Vagina (tissue), 2 donors: ENCODE measurements around the gene CAMK4. TPM values are rescaled to one million over a fixed set of nuclear protein-coding genes. Genes with fewer than 3 reads are reported as not detected.

ENCODE experiments used
- DNase-seq, 2 donors: peaks; one replicate each; pipeline ENCODE4 v3.0.0-alpha.2; 2017; ENCODE audit errors: extremely low spot score in 2 of 2
- H3K27ac ChIP-seq: fragments of 200-600 bp; sonication (generic); one replicate; pipeline ENCODE4 v1.5.1; 2019
- H3K27me3 ChIP-seq: fragments of 200-600 bp; sonication (generic); one replicate; pipeline ENCODE4 v1.5.1; 2019
- H3K36me3 ChIP-seq, 2 donors: fragments of 200-600 bp; sonication (generic); one replicate each; pipeline ENCODE4 v1.5.1; 2017 to 2019
- H3K4me1 ChIP-seq: fragments of 200-600 bp; sonication (generic); one replicate; pipeline ENCODE4 v1.5.1; 2019
- H3K4me3 ChIP-seq, 2 donors: fragments of 200-600 bp; sonication (generic); 1 replicate in 1 of 2; 2 replicates in 1 of 2; pipeline ENCODE4 v1.5.1; 2016 to 2019
- H3K9me3 ChIP-seq: fragments of 200-600 bp; sonication (generic); one replicate; pipeline ENCODE4 v1.5.1; 2019
- POLR2A ChIP-seq, 2 donors: fragments of 450-650 bp; IDR thresholded peaks; one replicate each; pipeline ENCODE4 v1.6.1; 2017; ENCODE audit warnings: antibody characterized with exemption in 2 of 2, mild to moderate bottlenecking in 2 of 2, moderate library complexity in 2 of 2
- POLR2AphosphoS5 ChIP-seq, 2 donors: sonication (generic); formaldehyde crosslinking; IDR thresholded peaks; one replicate each; pipeline ENCODE4 v1.9.0; 2017; ENCODE audit warnings: antibody characterized with exemption in 2 of 2, mild to moderate bottlenecking in 2 of 2, low read depth in 1 of 2; ENCODE audit not compliant: insufficient read depth in 1 of 2
- intact Hi-C: fragments of 100-400 bp; cut with DNase I; formaldehyde crosslinking; loops from one replicate; pipeline ENCODE4 v1.15.1; 2023
- total RNA-seq: library from RNA; depleted of rRNA; stranded (reverse); fragments of >200 nt; gene quantifications from one replicate; pipeline ENCODE4 v1.2.3, GENCODE V29; 2016
- TF ChIP-seq, protein P1 (sequence below), 3 experiments: fragments of 450-650 bp in 2 of 3; fragments of 200-600 bp in 1 of 3; sonication (generic) in 1 of 3; IDR thresholded peaks; one replicate each; pipeline ENCODE4 v1.5.1; 2017 to 2019; ENCODE audit warnings: antibody characterized with exemption in 3 of 3, mild to moderate bottlenecking in 2 of 3, moderate library complexity in 2 of 3

The CAMK4 gene
- total RNA-seq, 1 donor from 2014 or later: 11.8 TPM

DNA sequence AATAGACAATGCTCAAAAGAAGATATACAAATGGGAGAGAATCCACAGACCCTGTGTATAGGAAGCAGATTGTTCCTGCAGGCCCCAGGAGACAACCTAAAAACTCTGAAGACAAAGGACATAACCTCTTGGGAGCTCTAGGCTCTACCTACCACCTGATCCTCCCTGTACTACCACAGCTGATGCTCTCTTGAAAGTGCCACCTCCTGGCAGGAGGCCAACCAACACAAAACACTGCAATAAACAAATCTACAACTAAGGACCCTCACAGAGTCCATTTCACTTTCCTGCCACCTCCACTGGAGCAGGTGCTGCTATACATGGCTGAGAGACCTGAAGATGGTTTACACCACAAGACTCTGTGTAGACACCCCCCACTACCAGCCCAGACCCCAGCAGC lies 239.1 kb downstream of the CAMK4 start:
- Histone ChIP-seq H3K27me3 (no peaks in the 10 kb centered on the region), H3K4me1 (no peaks in the 10 kb centered on the region), H3K36me3 (no peaks in the 10 kb centered on the region), H3K4me3 (no peak overlapping the region), H3K27ac (no peak overlapping the region), H3K9me3 (no peaks in the 10 kb centered on the region)
- TF ChIP-seq POLR2A (IDR thresholded peaks at IDR 0.05) (no peak), POLR2AphosphoS5 (IDR thresholded peaks at IDR 0.05; ENCODE audit: insufficient read depth in 1 of 2, low read depth in 1 of 2) (no peak)
- TF ChIP-seq, protein P1, sequence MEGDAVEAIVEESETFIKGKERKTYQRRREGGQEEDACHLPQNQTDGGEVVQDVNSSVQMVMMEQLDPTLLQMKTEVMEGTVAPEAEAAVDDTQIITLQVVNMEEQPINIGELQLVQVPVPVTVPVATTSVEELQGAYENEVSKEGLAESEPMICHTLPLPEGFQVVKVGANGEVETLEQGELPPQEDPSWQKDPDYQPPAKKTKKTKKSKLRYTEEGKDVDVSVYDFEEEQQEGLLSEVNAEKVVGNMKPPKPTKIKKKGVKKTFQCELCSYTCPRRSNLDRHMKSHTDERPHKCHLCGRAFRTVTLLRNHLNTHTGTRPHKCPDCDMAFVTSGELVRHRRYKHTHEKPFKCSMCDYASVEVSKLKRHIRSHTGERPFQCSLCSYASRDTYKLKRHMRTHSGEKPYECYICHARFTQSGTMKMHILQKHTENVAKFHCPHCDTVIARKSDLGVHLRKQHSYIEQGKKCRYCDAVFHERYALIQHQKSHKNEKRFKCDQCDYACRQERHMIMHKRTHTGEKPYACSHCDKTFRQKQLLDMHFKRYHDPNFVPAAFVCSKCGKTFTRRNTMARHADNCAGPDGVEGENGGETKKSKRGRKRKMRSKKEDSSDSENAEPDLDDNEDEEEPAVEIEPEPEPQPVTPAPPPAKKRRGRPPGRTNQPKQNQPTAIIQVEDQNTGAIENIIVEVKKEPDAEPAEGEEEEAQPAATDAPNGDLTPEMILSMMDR (IDR thresholded peaks at IDR 0.05): no peak
- intact Hi-C loops: no loop called here
- no peak for DNase-seq

DNA sequence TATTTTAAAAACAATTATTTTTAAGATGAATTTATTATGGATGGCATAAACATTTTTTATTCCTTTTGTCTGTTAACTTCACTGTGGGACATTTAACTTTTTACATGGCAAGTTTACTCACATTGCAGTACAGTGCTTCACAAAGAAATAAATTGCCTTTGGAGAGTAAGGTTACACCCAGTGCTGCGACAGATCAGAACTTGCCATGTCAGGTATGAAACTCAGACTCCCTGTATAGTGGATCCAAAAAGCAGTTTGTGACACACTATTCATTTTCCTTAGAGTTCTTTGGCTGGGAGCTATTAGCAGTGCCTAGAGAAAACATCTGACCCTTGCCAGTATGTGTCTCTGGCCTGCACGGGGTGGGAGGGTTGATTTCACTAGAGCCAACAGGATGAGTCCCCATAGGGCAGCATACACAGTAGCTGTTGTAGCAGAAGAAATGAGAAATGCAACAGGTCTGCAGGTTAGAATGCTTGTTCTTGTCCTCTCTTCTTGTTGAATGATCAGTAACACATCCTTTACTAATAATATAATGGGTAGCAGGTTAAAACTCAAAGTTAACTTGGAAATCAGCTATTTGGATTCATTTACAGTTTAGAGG lies 245.2 kb downstream of the CAMK4 start:
- H3K9me3 ChIP-seq: no peaks in the 10 kb centered on the region
- no peaks in the 10 kb centered on the region for H3K27me3 ChIP-seq
- H3K27ac ChIP-seq: no peak overlapping the region
- TF ChIP-seq, protein P1 (IDR thresholded peaks at IDR 0.05): no peak
- TF ChIP-seq POLR2A (IDR thresholded peaks at IDR 0.05) (no peak), POLR2AphosphoS5 (IDR thresholded peaks at IDR 0.05; ENCODE audit: insufficient read depth in 1 of 2, low read depth in 1 of 2) (no peak)
- H3K4me3 ChIP-seq: no peak overlapping the region
- intact Hi-C loops: no loop called here
- H3K4me1 ChIP-seq: no peaks in the 10 kb centered on the region
- no peak for DNase-seq
- no peaks in the 10 kb centered on the region for H3K36me3 ChIP-seq

DNA sequence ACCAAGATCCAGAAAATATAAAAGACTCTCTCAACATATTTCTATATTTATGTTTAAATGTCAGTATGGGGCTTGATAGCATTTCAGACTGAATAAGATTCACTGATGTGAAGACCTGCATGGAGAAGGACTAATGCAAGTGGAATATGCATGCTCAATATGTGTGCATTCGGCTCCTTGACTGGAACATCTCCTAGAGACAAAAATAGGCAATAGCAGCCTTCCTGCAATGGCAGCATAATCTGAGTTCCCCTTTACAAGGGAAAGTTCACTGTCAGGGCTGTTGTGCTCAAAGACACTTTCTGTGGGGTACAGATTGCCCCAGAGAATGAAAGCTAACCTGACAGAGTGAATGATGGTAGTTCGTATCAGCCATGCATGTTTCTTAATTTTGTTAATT lies 245.7 kb downstream of the CAMK4 start:
- intact Hi-C loops: no loop called here
- no peak for DNase-seq
- no peaks in the 10 kb centered on the region for H3K36me3 ChIP-seq

DNA sequence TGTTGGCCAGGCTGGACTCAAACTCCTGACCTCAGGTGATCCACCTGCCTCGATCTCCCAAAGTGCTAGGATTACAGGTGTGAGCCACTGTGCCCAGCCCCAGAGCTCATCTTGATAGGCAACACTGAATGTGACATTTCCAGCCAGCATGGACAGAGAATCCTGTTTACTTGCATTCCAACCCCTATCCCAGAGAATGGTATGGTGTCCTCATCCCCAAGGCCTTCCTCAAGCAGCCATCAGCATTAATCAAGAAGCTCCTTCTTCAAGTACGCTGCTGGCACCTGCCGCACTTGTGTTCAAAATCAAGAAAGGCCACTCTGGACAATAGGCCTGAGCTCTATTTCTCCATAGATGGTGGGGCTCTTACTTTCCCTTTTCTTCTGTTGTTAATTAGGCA lies 247.9 kb downstream of the CAMK4 start:
- H3K4me3 ChIP-seq: no peak overlapping the region
- H3K36me3 ChIP-seq: no peaks in the 10 kb centered on the region
- no peaks in the 10 kb centered on the region for H3K9me3 ChIP-seq
- no peak for DNase-seq
- H3K4me1 ChIP-seq: no peaks in the 10 kb centered on the region
- no peak overlapping the region for H3K27ac ChIP-seq
- intact Hi-C loops: no loop called here
- TF ChIP-seq POLR2AphosphoS5 (IDR thresholded peaks at IDR 0.05; ENCODE audit: insufficient read depth in 1 of 2, low read depth in 1 of 2): no peak
- no peak for TF ChIP-seq POLR2A (IDR thresholded peaks at IDR 0.05)
- TF ChIP-seq, protein P1 (IDR thresholded peaks at IDR 0.05): no peak
- H3K27me3 ChIP-seq: no peaks in the 10 kb centered on the region

More for the DNA sequence above, 245.7 kb downstream of the CAMK4 start:
- Histone ChIP-seq H3K27me3 (no peaks in the 10 kb centered on the region), H3K4me3 (no peak overlapping the region), H3K4me1 (no peaks in the 10 kb centered on the region), H3K27ac (no peak overlapping the region), H3K9me3 (no peaks in the 10 kb centered on the region)
- TF ChIP-seq POLR2A (IDR thresholded peaks at IDR 0.05) (no peak), POLR2AphosphoS5 (IDR thresholded peaks at IDR 0.05; ENCODE audit: insufficient read depth in 1 of 2, low read depth in 1 of 2) (no peak)
- TF ChIP-seq, protein P1 (IDR thresholded peaks at IDR 0.05): no peak

DNA sequence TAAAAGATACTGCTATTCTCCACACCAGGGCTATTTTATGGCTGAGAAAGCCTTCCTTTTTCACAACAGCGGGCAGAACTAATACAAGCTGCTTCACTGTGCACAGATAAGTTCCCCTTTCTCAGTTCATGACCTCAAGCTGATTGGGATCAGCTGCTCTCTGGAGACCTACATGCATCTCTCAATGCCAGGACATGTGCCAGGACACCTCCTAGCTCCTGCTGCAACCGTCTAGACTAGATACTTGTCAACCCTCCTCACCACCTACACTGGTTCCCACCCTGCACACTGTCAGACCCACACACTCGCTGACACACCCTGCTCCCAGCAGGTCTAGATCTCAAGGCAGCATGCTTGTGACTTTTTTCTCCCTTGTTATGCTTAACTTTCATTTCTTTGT lies 248.4 kb downstream of the CAMK4 start:
- no peaks in the 10 kb centered on the region for H3K4me1 ChIP-seq
- no peak for DNase-seq
- H3K4me3 ChIP-seq: no peak overlapping the region
- H3K27ac ChIP-seq: no peak overlapping the region
- no peak for TF ChIP-seq POLR2A (IDR thresholded peaks at IDR 0.05)
- TF ChIP-seq, protein P1 (IDR thresholded peaks at IDR 0.05): no peak
- no peak for TF ChIP-seq POLR2AphosphoS5 (IDR thresholded peaks at IDR 0.05; ENCODE audit: insufficient read depth in 1 of 2, low read depth in 1 of 2)
- H3K36me3 ChIP-seq: no peaks in the 10 kb centered on the region
- no peaks in the 10 kb centered on the region for H3K27me3 ChIP-seq
- intact Hi-C loops: no loop called here
- H3K9me3 ChIP-seq: no peaks in the 10 kb centered on the region
